Measurements from ENCODE around the gene ARFGEF2.

DNA sequence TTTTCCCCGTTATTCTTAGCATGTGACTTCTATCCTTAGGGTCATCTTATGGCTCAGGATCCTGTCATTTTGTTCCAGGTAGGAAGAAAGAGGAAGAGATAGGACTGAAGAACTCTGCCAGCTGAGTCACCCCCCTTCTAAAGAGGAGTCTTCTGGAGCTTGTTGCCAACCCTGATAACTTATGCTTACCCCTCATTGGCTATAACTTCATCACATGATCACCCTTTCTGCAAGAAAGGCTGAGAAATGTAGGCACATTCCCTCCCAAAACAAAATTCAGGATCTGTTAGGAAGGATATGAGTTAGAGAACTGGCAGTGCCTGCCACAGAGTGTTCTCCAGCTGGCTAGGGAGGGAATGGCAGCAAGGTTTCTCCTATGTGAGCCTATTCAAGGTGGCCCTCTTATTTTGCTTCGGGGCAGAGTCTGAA, 35.6 kb downstream of the ARFGEF2 start:
- no peak for TF ChIP-seq CTCF (IDR thresholded peaks at IDR 0.05 in 4 of 5, conservative IDR thresholded peaks at IDR 0.05 in 1 of 5)
- TF ChIP-seq POLR2A (IDR thresholded peaks at IDR 0.05): no peak

Data from gastrocnemius medialis (tissue), 4 donors.